Ramos (cell line): ENCODE data around the gene POU2F2.

ENCODE experiments used
- in situ Hi-C: fragments of 300-500 bp; cut with MboI; formaldehyde crosslinking; loops from one replicate; pipeline ENCODE4 v1.14.3; 2022; ENCODE audit warnings: low sequenced_read_pairs; ENCODE audit not compliant: unreplicated experiment

POU2F2 gene

GRCh38 chr19:42132030-42132628 is at the start of gene POU2F2:
Gene POU2F2 (minus strand): TSS chr19:42132446. CDS start chr19:42132411, 35 bp downstream.
- in situ Hi-C loops = no loop called here

- in situ Hi-C loops = no loop called here
Measured at GRCh38 chr19:42178791-42179674, 46.8 kb upstream of the POU2F2 start.

- in situ Hi-C loops = no loop called here
Measured at GRCh38 chr19:42177686-42178019, 45.4 kb upstream of the POU2F2 start.

- in situ Hi-C loops = no loop called here
Measured at GRCh38 chr19:42176990-42177685, 44.9 kb upstream of the POU2F2 start.

GRCh38 chr19:42176649-42176989 is 44.4 kb upstream of the POU2F2 start:
- in situ Hi-C loops = no loop called here

- in situ Hi-C loops = no loop called here
Measured at GRCh38 chr19:42175952-42176648, 43.9 kb upstream of the POU2F2 start.

- in situ Hi-C loops = no loop called here
Measured at GRCh38 chr19:42174958-42175734, 42.9 kb upstream of the POU2F2 start.

- in situ Hi-C loops = no loop called here
Measured at GRCh38 chr19:42174188-42174587, 41.9 kb upstream of the POU2F2 start.

- in situ Hi-C loops = no loop called here
Measured at GRCh38 chr19:42173695-42174094, 41.4 kb upstream of the POU2F2 start.

- in situ Hi-C loops = no loop called here
Measured at GRCh38 chr19:42172261-42172660, 40.0 kb upstream of the POU2F2 start.

GRCh38 chr19:42170715-42171114 is 38.5 kb upstream of the POU2F2 start:
- in situ Hi-C loops = no loop called here

- in situ Hi-C loops = no loop called here
Measured at GRCh38 chr19:42169486-42170413, 37.5 kb upstream of the POU2F2 start.

- in situ Hi-C loops = no loop called here
Measured at GRCh38 chr19:42168206-42168605, 36.0 kb upstream of the POU2F2 start.

GRCh38 chr19:42166316-42166715 is 34.1 kb upstream of the POU2F2 start:
- in situ Hi-C loops = no loop called here

- in situ Hi-C loops = no loop called here
Measured at GRCh38 chr19:42165146-42165545, 32.9 kb upstream of the POU2F2 start.

- in situ Hi-C loops = no loop called here
Measured at GRCh38 chr19:42161616-42162263, 29.5 kb upstream of the POU2F2 start.

GRCh38 chr19:42159942-42160341 is 27.7 kb upstream of the POU2F2 start:
- in situ Hi-C loops = no loop called here

- in situ Hi-C loops = no loop called here
Measured at GRCh38 chr19:42158926-42159325, 26.7 kb upstream of the POU2F2 start.
